GM08714 (cell line): ENCODE measurements around the gene CHST11.

Experiments used
- H3K4me3 ChIP-seq: fragments of 200-500 bp; sonication (Bioruptor generic); 2 replicates; pipeline ENCODE4 v1.5.1; 2014; ENCODE audit warnings: mild to moderate bottlenecking, low read length, inconsistent platforms
- ZNF274 ChIP-seq: IDR thresholded peaks from 2 replicates; pipeline ENCODE4 v1.6.1; 2012; ENCODE audit warnings: mild to moderate bottlenecking, low read depth, low read length

Gene CHST11

GRCh38 chr12:104456417-104456949, at the start of gene CHST11:
Gene CHST11 (plus strand): TSS chr12:104456948.
- no peak for TF ChIP-seq ZNF274

DNA sequence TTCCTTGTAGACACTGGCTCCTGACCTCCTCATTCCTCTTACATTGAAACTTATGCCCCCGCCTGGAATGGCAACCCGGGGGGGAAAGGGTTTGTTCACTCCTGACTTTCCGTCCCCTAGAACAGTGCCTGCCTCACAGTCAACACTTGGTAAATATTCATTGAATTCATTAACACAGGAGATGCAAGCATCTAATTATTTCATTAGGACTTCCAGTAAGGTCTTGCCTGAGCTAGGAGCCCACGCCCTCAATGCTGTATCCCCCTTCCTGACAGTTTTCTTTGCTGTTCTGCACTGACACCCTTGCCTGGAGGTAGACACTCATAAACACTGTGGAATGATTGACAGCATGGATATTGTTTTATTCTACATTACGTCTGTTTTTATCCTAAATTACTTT, 49.3 kb upstream of the CHST11 start:
- TF ChIP-seq ZNF274, result no peak
- H3K4me3 ChIP-seq, result no peak overlapping the region

More at GRCh38 chr12:104456417-104456949, at the start of gene CHST11:
- H3K4me3 ChIP-seq, result peak within 1 kb of the TSS; percentile 92

GRCh38 chr12:104407922-104408321, 48.8 kb upstream of the CHST11 start:
- no peak for TF ChIP-seq ZNF274
- no peak overlapping the region for H3K4me3 ChIP-seq

GRCh38 chr12:104410326-104410725, 46.4 kb upstream of the CHST11 start:
- no peak overlapping the region for H3K4me3 ChIP-seq
- no peak for TF ChIP-seq ZNF274

- no peak for TF ChIP-seq ZNF274
- no peak overlapping the region for H3K4me3 ChIP-seq
Measured at GRCh38 chr12:104410786-104411185, 46.0 kb upstream of the CHST11 start.

- no peak overlapping the region for H3K4me3 ChIP-seq
- no peak for TF ChIP-seq ZNF274
Measured at GRCh38 chr12:104411826-104412641, 44.7 kb upstream of the CHST11 start.

GRCh38 chr12:104412681-104413080, 44.1 kb upstream of the CHST11 start:
- H3K4me3 ChIP-seq, result no peak overlapping the region
- TF ChIP-seq ZNF274, result no peak

DNA sequence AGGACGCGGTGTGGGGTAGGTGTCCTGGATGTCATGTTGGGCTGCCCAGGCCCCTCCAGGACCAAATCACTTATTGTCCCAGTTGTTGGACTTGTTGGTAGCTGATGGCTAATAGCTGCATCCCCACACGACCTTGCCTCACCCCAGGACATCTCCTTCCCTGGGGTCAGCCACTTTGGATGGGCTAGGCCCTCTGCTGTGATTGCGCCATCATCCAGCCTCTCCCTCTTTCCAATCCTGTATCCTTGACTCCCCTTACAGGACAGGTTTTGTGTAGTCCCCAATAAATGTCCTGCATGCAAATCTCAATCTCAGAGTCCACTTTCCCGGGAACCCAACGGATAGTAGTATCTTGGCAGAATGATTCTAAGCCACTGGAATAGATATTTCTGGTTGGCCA, 43.4 kb upstream of the CHST11 start:
- TF ChIP-seq ZNF274, result no peak
- H3K4me3 ChIP-seq, result no peak overlapping the region

DNA sequence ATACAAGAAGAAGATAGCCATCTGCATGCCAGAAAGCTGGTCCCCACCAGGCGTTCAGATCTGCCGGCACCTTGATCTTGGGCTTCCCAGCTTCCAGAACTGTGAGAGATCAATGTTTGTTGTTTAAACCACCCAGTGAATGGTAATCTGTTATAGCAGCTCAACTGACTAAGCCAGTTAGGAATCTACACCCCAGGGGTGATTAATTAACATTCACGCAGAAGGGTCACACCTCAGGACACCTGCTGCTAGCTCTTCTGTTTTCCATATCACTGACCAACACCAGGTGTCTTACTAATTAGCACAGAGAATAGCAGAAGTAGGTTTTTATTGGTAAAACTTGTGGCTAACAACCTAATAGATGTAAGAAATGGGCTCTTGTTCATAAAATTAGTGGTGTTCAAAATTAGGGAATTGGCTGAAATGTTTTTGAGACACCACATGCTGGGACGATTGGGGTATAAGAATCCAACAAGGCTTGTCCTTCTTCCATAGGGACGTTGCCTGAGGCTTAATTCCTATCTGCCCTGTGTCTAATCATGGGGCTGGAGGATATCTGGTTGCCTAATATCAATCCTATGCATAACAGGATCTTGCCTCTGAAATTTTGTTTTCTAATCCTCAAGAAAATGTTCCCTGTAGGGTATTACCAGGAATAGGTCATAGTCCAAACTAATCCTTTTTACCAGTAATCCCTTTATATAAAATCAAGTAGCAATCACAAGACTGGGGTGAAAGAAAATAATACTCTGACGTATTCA, 42.0 kb upstream of the CHST11 start:
- H3K4me3 ChIP-seq, result no peak overlapping the region
- TF ChIP-seq ZNF274, result no peak

GRCh38 chr12:104415342-104415980, 41.3 kb upstream of the CHST11 start:
- TF ChIP-seq ZNF274, result no peak

DNA sequence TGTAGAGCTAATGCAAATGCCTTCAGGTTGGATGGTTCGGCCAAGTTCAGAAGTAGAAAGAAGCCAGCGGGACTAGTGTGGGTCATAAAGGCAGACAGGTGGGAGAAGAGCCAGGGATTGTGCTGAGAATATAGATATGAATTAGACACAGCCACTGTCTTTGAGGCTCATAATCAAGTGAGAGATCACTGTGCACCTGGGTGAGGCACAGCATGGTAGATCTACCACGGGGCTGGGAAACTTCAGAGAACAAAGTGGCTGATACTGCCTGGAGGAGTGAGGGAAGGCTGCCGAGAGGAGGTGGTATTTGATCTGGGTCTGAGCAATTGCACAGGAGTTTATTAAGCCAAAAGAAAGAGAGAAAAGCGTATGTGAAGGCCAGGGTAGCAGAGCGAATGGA, 40.6 kb upstream of the CHST11 start:
- no peak overlapping the region for H3K4me3 ChIP-seq
- no peak for TF ChIP-seq ZNF274

More at GRCh38 chr12:104415342-104415980, 41.3 kb upstream of the CHST11 start:
- H3K4me3 ChIP-seq, result no peak overlapping the region

- TF ChIP-seq ZNF274, result no peak
- H3K4me3 ChIP-seq, result no peak overlapping the region
Measured at GRCh38 chr12:104416585-104416984, 40.2 kb upstream of the CHST11 start.

DNA sequence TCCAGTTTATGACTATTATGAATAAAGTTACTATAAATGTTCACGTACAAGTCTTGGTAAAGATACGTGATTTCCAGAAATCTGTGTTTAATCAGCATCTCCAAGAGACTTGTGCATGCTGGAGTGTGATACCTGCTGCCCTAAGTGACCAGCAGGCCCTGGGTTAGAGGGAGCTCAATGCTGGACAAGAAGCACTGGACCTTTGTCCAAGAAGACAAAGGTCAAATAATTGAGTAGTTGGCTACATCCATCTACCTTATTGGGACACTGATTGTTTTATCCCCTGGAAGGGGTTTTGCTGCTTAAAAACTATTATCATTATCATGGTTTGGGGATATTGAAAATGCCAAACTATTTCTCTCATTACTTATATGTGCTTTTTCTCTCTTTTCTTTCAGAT, 37.0 kb upstream of the CHST11 start:
- no peak for TF ChIP-seq ZNF274
- H3K4me3 ChIP-seq, result no peak overlapping the region

DNA sequence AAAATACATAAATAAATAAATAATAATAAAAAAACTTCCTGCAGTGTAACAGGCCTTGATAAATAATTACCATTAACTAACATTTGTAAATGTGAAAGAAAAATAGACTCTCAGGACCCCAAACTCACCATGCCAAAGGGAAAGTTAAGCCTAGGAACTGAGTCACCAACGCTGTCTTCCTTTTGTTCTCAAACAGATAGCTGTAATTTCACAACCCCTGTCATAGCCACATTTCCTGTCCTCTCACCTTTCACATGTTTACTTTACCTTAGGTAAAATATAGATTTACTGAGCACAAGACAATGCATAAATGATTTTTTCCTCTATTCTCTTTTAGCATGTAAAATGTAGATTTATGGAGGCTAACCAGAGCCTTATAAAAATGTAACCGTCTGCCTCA, 35.9 kb upstream of the CHST11 start:
- no peak overlapping the region for H3K4me3 ChIP-seq
- TF ChIP-seq ZNF274, result no peak

- no peak overlapping the region for H3K4me3 ChIP-seq
- TF ChIP-seq ZNF274, result no peak
Measured at GRCh38 chr12:104421343-104421742, 35.4 kb upstream of the CHST11 start.
